Suprapubic skin (tissue), 4 donors: ENCODE measurements around the gene KCNH5. TPM values are rescaled to one million over a fixed set of nuclear protein-coding genes. Genes with fewer than 3 reads are reported as not detected.

Source experiments
- DNase-seq, 2 donors: peaks; one replicate each; pipeline ENCODE4 v3.0.0-alpha.2; 2019; ENCODE audit warnings: low spot score in 2 of 2
- H3K27ac ChIP-seq: fragments of 200-600 bp; sonication (generic); one replicate; pipeline ENCODE4 v1.5.1; 2019
- H3K27me3 ChIP-seq: fragments of 200-600 bp; sonication (generic); one replicate; pipeline ENCODE4 v1.5.1; 2019
- H3K36me3 ChIP-seq: fragments of 200-600 bp; sonication (generic); one replicate; pipeline ENCODE4 v1.5.1; 2019
- H3K4me1 ChIP-seq: fragments of 200-600 bp; sonication (generic); one replicate; pipeline ENCODE4 v1.5.1; 2019
- H3K4me3 ChIP-seq: fragments of 200-600 bp; sonication (generic); one replicate; pipeline ENCODE4 v1.5.1; 2019; ENCODE audit warnings: mild to moderate bottlenecking
- H3K9me3 ChIP-seq: fragments of 200-600 bp; sonication (generic); one replicate; pipeline ENCODE4 v1.5.1; 2019
- EP300 ChIP-seq: sonication (generic); formaldehyde crosslinking; IDR thresholded peaks from one replicate; pipeline ENCODE4 v1.6.1; 2017; ENCODE audit warnings: antibody characterized with exemption
- POLR2A ChIP-seq, 2 donors: fragments of 450-650 bp; IDR thresholded peaks; one replicate each; pipeline ENCODE4 v1.6.1; 2017; ENCODE audit warnings: antibody characterized with exemption in 2 of 2, mild to moderate bottlenecking in 2 of 2, moderate library complexity in 2 of 2
- POLR2AphosphoS5 ChIP-seq, 3 donors: sonication (generic); formaldehyde crosslinking; IDR thresholded peaks; one replicate each; pipeline ENCODE4 v1.6.1; 2017; ENCODE audit warnings: antibody characterized with exemption in 3 of 3
- WGBS: methylation state at CpG from one replicate; pipeline ENCODE4 v1.1.5; 2018; 5-methylcytosine and 5-hydroxymethylcytosine counted together
- total RNA-seq, 4 donors: library from RNA; depleted of rRNA; stranded (reverse); fragments of >200 nt; gene quantifications; one replicate each; pipeline ENCODE4 v1.1.0, GENCODE V29; 2016
- TF ChIP-seq, protein P1 (sequence below), 2 donors: fragments of 200-600 bp in 1 of 2; fragments of 450-650 bp in 1 of 2; sonication (generic) in 1 of 2; IDR thresholded peaks; one replicate each; pipeline ENCODE4 v1.5.1; 2016 to 2019; ENCODE audit warnings: antibody characterized with exemption in 2 of 2, mild to moderate bottlenecking in 1 of 2, moderate library complexity in 1 of 2

KCNH5 gene
- total RNA-seq, 4 donors from 2014 or later: 0.31 to 0.79 TPM; not detected in 2

DNA sequence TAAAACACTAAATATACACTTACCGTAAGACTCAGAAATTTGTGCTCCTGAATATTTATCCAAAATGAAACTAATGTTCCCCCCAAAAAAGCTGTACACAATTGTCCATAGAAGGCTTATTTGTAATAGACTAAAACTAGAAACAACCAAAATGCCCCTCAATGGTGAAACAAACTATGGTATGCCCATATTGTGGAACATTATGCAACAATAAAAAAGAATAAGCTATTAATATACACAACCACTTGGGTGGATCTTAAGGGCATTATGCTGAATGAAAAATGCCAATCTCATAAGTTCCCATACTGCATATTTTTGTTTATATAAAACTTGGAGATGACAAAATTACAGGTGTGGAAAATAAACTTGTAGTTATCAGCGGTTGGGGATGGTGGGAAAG is 357.4 kb downstream of the KCNH5 start:
- Histone ChIP-seq H3K9me3 (no peaks in the 10 kb centered on the region), H3K27me3 (no peaks in the 10 kb centered on the region), H3K36me3 (no peaks in the 10 kb centered on the region), H3K4me1 (peaks cover 7% of the 10 kb centered on the region), H3K4me3 (no peak overlapping the region), H3K27ac (no peak overlapping the region)
- DNase-seq: no peak
- WGBS: 94% methylated on average over 2 of the region's 2 CpGs
- TF ChIP-seq POLR2AphosphoS5 (IDR thresholded peaks at IDR 0.05): no peak
- TF ChIP-seq EP300: no peak
- no peak for TF ChIP-seq POLR2A (IDR thresholded peaks at IDR 0.05)
- TF ChIP-seq, protein P1, sequence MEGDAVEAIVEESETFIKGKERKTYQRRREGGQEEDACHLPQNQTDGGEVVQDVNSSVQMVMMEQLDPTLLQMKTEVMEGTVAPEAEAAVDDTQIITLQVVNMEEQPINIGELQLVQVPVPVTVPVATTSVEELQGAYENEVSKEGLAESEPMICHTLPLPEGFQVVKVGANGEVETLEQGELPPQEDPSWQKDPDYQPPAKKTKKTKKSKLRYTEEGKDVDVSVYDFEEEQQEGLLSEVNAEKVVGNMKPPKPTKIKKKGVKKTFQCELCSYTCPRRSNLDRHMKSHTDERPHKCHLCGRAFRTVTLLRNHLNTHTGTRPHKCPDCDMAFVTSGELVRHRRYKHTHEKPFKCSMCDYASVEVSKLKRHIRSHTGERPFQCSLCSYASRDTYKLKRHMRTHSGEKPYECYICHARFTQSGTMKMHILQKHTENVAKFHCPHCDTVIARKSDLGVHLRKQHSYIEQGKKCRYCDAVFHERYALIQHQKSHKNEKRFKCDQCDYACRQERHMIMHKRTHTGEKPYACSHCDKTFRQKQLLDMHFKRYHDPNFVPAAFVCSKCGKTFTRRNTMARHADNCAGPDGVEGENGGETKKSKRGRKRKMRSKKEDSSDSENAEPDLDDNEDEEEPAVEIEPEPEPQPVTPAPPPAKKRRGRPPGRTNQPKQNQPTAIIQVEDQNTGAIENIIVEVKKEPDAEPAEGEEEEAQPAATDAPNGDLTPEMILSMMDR (IDR thresholded peaks at IDR 0.05): no peak

GRCh38 chr14:62684376-62684775 is 360.9 kb downstream of the KCNH5 start:
- Histone ChIP-seq H3K36me3 (no peaks in the 10 kb centered on the region), H3K9me3 (no peaks in the 10 kb centered on the region), H3K4me3 (no peak overlapping the region), H3K27me3 (no peaks in the 10 kb centered on the region), H3K27ac (no peak overlapping the region), H3K4me1 (no peaks in the 10 kb centered on the region)
- 71% methylated on average over 2 of the region's 2 CpGs for WGBS
- TF ChIP-seq, protein P1 (IDR thresholded peaks at IDR 0.05): no peak
- no peak for TF ChIP-seq POLR2A (IDR thresholded peaks at IDR 0.05)
- TF ChIP-seq EP300: no peak
- TF ChIP-seq POLR2AphosphoS5 (IDR thresholded peaks at IDR 0.05): no peak
- DNase-seq: no peak

- Histone ChIP-seq H3K4me1 (no peaks in the 10 kb centered on the region), H3K9me3 (no peaks in the 10 kb centered on the region), H3K27ac (no peak overlapping the region), H3K4me3 (no peak overlapping the region), H3K27me3 (no peaks in the 10 kb centered on the region), H3K36me3 (no peaks in the 10 kb centered on the region)
- no peak for DNase-seq
- no peak for TF ChIP-seq POLR2AphosphoS5 (IDR thresholded peaks at IDR 0.05)
- no peak for TF ChIP-seq EP300
- TF ChIP-seq, protein P1 (IDR thresholded peaks at IDR 0.05): no peak
- TF ChIP-seq POLR2A (IDR thresholded peaks at IDR 0.05): no peak
- WGBS: 90% methylated on average over 7 of the region's 7 CpGs
These were observed 363.1 kb downstream of the KCNH5 start for GRCh38 chr14:62682208-62682607.

- Histone ChIP-seq H3K9me3 (no peaks in the 10 kb centered on the region), H3K27ac (no peak overlapping the region), H3K27me3 (no peaks in the 10 kb centered on the region), H3K4me3 (no peak overlapping the region), H3K36me3 (no peaks in the 10 kb centered on the region), H3K4me1 (no peaks in the 10 kb centered on the region)
- TF ChIP-seq, protein P1 (IDR thresholded peaks at IDR 0.05): no peak
- TF ChIP-seq POLR2AphosphoS5 (IDR thresholded peaks at IDR 0.05) (no peak), POLR2A (IDR thresholded peaks at IDR 0.05) (no peak), EP300 (no peak)
- DNase-seq: no peak
- WGBS: 46% methylated on average over 4 of the region's 4 CpGs
These were observed 370.6 kb downstream of the KCNH5 start for GRCh38 chr14:62674563-62675237.

GRCh38 chr14:62673014-62673755 is 372.1 kb downstream of the KCNH5 start:
- H3K27me3 ChIP-seq: no peaks in the 10 kb centered on the region
- DNase-seq: no peak
- H3K4me3 ChIP-seq: no peak overlapping the region
- H3K27ac ChIP-seq: no peak overlapping the region
- no peaks in the 10 kb centered on the region for H3K9me3 ChIP-seq
- H3K36me3 ChIP-seq: no peaks in the 10 kb centered on the region
- WGBS: 51% methylated on average over 4 of the region's 4 CpGs
- TF ChIP-seq EP300: no peak
- TF ChIP-seq, protein P1 (IDR thresholded peaks at IDR 0.05): no peak
- no peak for TF ChIP-seq POLR2A (IDR thresholded peaks at IDR 0.05)
- TF ChIP-seq POLR2AphosphoS5 (IDR thresholded peaks at IDR 0.05): no peak
- H3K4me1 ChIP-seq: no peaks in the 10 kb centered on the region
